ENCODE measurements around the gene USB1. TPM values are rescaled to one million over a fixed set of nuclear protein-coding genes. Genes with fewer than 3 reads are reported as not detected.

USB1 gene
- total RNA-seq, 1 donor from 2014 or later = 79.5 TPM

DNA sequence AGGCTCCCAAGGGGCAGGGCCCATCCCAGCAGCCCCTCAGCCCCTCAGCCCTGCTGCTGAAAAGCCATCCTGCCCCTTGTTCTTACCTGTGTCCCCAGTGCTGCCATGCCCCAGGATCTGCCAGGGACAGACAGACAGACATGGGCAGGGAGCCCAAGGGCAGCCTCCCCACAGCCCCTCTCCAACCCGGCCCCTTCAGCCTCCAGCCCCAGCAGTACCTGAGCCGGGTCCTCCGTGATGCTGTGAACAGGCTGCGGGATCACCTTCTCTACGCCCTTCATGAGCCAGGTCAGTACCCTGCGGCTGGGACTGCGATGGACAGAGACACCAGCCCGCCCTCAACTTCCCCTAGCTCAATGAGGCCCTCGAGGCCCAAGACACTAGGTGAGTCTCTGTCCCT lies 38.5 kb upstream of the USB1 start:
- no peaks in the 10 kb centered on the region for H3K4me1 Mint-ChIP-seq (ENCODE audit: unreplicated experiment)
- H3K27ac Mint-ChIP-seq (ENCODE audit: unreplicated experiment) = peak overlapping the region; percentile 43
- peaks cover 16% of the 10 kb centered on the region for H3K27me3 Mint-ChIP-seq (ENCODE audit: unreplicated experiment)
- H3K36me3 Mint-ChIP-seq (ENCODE audit: low read depth, unreplicated experiment) = no peaks in the 10 kb centered on the region
- H3K9me3 Mint-ChIP-seq (ENCODE audit: unreplicated experiment) = no peaks in the 10 kb centered on the region
- TF ChIP-seq, protein P1, sequence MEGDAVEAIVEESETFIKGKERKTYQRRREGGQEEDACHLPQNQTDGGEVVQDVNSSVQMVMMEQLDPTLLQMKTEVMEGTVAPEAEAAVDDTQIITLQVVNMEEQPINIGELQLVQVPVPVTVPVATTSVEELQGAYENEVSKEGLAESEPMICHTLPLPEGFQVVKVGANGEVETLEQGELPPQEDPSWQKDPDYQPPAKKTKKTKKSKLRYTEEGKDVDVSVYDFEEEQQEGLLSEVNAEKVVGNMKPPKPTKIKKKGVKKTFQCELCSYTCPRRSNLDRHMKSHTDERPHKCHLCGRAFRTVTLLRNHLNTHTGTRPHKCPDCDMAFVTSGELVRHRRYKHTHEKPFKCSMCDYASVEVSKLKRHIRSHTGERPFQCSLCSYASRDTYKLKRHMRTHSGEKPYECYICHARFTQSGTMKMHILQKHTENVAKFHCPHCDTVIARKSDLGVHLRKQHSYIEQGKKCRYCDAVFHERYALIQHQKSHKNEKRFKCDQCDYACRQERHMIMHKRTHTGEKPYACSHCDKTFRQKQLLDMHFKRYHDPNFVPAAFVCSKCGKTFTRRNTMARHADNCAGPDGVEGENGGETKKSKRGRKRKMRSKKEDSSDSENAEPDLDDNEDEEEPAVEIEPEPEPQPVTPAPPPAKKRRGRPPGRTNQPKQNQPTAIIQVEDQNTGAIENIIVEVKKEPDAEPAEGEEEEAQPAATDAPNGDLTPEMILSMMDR (IDR thresholded peaks at IDR 0.05; ENCODE audit: unreplicated experiment) = no peak
- no peak overlapping the region for H3K4me3 Mint-ChIP-seq (ENCODE audit: unreplicated experiment)
- no peak for DNase-seq (ENCODE audit: low spot score)

DNA sequence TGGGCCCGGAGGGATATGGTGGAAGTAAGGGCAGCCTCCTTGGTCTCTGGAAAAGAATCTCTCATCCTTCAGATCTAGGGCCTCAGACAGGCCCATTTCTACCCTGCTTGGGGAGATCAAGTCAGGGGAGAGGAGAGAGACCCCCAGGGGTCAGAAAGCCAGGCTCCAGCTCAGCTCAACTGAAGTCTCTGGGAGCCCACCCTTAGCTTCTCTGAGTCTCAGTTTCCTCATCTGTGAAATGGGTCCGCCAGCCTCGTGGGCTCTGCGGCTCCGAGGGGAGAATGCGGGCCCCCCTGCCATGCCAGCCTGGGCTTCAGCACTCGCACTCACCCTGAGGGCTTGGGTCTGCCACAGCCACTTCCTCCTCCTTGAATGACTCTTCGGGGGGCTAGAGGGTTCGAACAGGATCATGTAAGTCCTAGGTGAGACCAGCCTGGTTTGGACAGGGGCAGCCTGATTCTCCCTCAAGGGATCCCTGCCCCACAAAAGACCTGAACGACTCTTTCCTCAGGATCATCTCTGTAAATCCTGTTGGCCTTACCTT lies 37.0 kb upstream of the USB1 start:
- Mint-ChIP-seq H3K4me3 (ENCODE audit: unreplicated experiment) (no peak overlapping the region), H3K27ac (ENCODE audit: unreplicated experiment) (no peak overlapping the region), H3K9me3 (ENCODE audit: unreplicated experiment) (no peaks in the 10 kb centered on the region), H3K4me1 (ENCODE audit: unreplicated experiment) (no peaks in the 10 kb centered on the region), H3K36me3 (ENCODE audit: low read depth, unreplicated experiment) (no peaks in the 10 kb centered on the region), H3K27me3 (ENCODE audit: unreplicated experiment) (peaks cover 16% of the 10 kb centered on the region)
- TF ChIP-seq, protein P1 (IDR thresholded peaks at IDR 0.05; ENCODE audit: unreplicated experiment) = no peak
- DNase-seq (ENCODE audit: low spot score) = no peak

DNA sequence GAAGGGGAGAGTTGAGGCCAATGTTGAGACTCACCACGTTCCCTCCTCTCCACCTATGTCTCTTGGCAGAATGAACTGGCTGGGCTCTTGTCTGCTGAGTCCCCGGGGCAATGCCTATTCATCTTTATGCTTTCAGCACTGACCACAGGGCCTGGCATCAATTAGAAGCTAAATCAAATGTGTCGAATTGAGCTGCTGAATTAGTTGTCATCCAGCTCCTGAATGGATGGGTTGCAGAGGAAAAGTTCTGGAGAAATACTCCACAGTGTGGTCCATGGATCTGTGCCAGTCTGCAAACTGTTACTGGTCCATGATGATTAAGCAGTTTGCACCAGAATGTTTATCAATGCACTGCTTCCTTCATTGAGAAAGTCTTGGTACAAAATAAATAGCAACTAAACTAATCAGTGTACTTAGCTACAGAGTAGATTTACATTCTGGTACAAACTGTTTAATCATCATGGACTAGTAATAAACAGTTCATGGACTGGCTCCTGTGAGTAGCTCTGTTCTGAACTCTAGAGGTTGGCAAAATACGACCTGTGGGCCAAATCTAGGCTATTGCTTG lies 34.9 kb upstream of the USB1 start:
- H3K36me3 Mint-ChIP-seq (ENCODE audit: low read depth, unreplicated experiment) = no peaks in the 10 kb centered on the region
- no peak for DNase-seq (ENCODE audit: low spot score)
- H3K9me3 Mint-ChIP-seq (ENCODE audit: unreplicated experiment) = no peaks in the 10 kb centered on the region
- TF ChIP-seq, protein P1 (IDR thresholded peaks at IDR 0.05; ENCODE audit: unreplicated experiment) = no peak
- peaks cover 12% of the 10 kb centered on the region for H3K27me3 Mint-ChIP-seq (ENCODE audit: unreplicated experiment)
- H3K4me3 Mint-ChIP-seq (ENCODE audit: unreplicated experiment) = no peak overlapping the region
- H3K4me1 Mint-ChIP-seq (ENCODE audit: unreplicated experiment) = no peaks in the 10 kb centered on the region
- H3K27ac Mint-ChIP-seq (ENCODE audit: unreplicated experiment) = no peak overlapping the region

DNA sequence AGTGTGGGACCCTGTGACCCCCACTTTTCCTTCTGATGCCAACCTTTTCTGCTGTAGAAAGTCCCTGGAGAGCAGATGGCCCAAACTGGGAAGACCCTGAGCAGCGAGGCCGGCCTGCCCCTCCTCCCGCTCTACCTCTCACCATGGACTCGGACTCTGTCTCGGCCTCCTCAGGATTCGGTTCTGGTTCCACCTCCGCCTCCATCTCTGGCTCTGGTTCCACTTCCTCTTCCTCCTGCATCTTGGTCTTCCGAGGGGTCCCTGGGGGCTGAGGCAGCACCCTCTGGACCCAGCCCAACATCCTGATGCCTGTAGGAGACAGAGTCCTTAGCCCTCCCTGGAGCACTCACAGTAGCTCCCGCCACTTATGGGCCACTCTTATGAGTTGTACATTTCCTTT lies 34.2 kb upstream of the USB1 start:
- no peak overlapping the region for H3K4me3 Mint-ChIP-seq (ENCODE audit: unreplicated experiment)
- H3K27ac Mint-ChIP-seq (ENCODE audit: unreplicated experiment) = no peak overlapping the region
- H3K27me3 Mint-ChIP-seq (ENCODE audit: unreplicated experiment) = peaks cover 10% of the 10 kb centered on the region
- TF ChIP-seq, protein P1 (IDR thresholded peaks at IDR 0.05; ENCODE audit: unreplicated experiment) = no peak
- H3K9me3 Mint-ChIP-seq (ENCODE audit: unreplicated experiment) = no peaks in the 10 kb centered on the region
- H3K4me1 Mint-ChIP-seq (ENCODE audit: unreplicated experiment) = peaks cover under 1% of the 10 kb centered on the region
- DNase-seq (ENCODE audit: low spot score) = no peak
- H3K36me3 Mint-ChIP-seq (ENCODE audit: low read depth, unreplicated experiment) = no peaks in the 10 kb centered on the region

DNA sequence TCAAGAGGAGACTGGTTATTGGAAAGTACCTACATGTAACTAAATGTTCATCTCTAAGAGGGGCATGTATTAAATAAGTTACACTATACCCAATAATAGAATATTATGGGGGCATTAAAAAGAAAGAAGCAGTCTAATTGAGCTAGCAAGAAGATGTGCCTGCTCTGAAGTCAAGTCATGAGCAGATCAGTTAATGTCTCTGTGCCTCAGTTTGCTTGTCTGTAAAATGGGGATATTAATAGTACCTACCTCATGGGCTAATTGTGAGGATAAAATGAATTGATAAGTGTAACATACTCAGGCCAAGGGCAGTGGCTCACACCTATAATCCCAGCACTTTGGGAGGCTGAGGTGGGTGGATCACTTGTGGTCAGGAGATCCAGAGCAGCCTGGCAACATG lies 33.3 kb upstream of the USB1 start:
- H3K4me3 Mint-ChIP-seq (ENCODE audit: unreplicated experiment) = no peak overlapping the region
- H3K4me1 Mint-ChIP-seq (ENCODE audit: unreplicated experiment) = peaks cover 4% of the 10 kb centered on the region
- peaks cover 9% of the 10 kb centered on the region for H3K27me3 Mint-ChIP-seq (ENCODE audit: unreplicated experiment)
- H3K27ac Mint-ChIP-seq (ENCODE audit: unreplicated experiment) = no peak overlapping the region
- H3K36me3 Mint-ChIP-seq (ENCODE audit: low read depth, unreplicated experiment) = no peaks in the 10 kb centered on the region
- DNase-seq (ENCODE audit: low spot score) = no peak
- H3K9me3 Mint-ChIP-seq (ENCODE audit: unreplicated experiment) = no peaks in the 10 kb centered on the region
- TF ChIP-seq, protein P1 (IDR thresholded peaks at IDR 0.05; ENCODE audit: unreplicated experiment) = no peak
